ENCODE results near the gene AWAT2. TPM values are rescaled to one million over a fixed set of nuclear protein-coding genes. Genes with fewer than 3 reads are reported as not detected.

The AWAT2 gene
- total and polyA plus RNA-seq, 9 donors = 0.10 TPM; not detected in 8

GRCh38 chrX:70016513-70016912 lies 33.2 kb downstream of the AWAT2 start:
- Histone ChIP-seq H3K4me3 (no peak overlapping the region), H3K4me1 (ENCODE audit: insufficient read depth) (no peaks in the 10 kb centered on the region), H3K27ac (no peak overlapping the region), H3K27me3 (no peaks in the 10 kb centered on the region), H3K9me3 (no peaks in the 10 kb centered on the region), H3K36me3 (no peaks in the 10 kb centered on the region)
- intact Hi-C loops (cut with DNase I) = no loop called here
- DNase-seq = no peak
- no peak for TF ChIP-seq POLR2A (IDR thresholded peaks at IDR 0.05)
- TF ChIP-seq CTCF (IDR thresholded peaks at IDR 0.05) = no peak
- TF ChIP-seq EP300 (IDR thresholded peaks at IDR 0.05) = no peak
- WGBS, 3 donors = 85 to 96% (median 91%) methylated on average over 2 of the region's 2 CpGs

- TF ChIP-seq CTCF (IDR thresholded peaks at IDR 0.05) = no peak
- no peak for TF ChIP-seq EP300 (IDR thresholded peaks at IDR 0.05)
- TF ChIP-seq POLR2A (IDR thresholded peaks at IDR 0.05) = no peak
- 32 to 45% (median 38%) methylated on average over 5 of the region's 5 CpGs for WGBS, 3 donors
- Histone ChIP-seq H3K27ac (no peak overlapping the region), H3K27me3 (no peaks in the 10 kb centered on the region), H3K4me3 (no peak overlapping the region), H3K9me3 (no peaks in the 10 kb centered on the region), H3K36me3 (no peaks in the 10 kb centered on the region), H3K4me1 (ENCODE audit: insufficient read depth) (no peaks in the 10 kb centered on the region)
- intact Hi-C loops (cut with DNase I) = no loop called here
- DNase-seq = no peak
Measured at GRCh38 chrX:70013466-70014381, 36.0 kb downstream of the AWAT2 start.

- WGBS, 3 donors = 44 to 55% (median 52%) methylated on average over 2 to 4 of the region's 4 CpGs
- H3K9me3 ChIP-seq = no peaks in the 10 kb centered on the region
- intact Hi-C loops (cut with DNase I) = no loop called here
- TF ChIP-seq EP300 (IDR thresholded peaks at IDR 0.05) = no peak
- no peak for TF ChIP-seq CTCF (IDR thresholded peaks at IDR 0.05)
- no peak for TF ChIP-seq POLR2A (IDR thresholded peaks at IDR 0.05)
- no peaks in the 10 kb centered on the region for H3K27me3 ChIP-seq
- no peak overlapping the region for H3K27ac ChIP-seq
- no peaks in the 10 kb centered on the region for H3K36me3 ChIP-seq
- no peak overlapping the region for H3K4me3 ChIP-seq
- no peaks in the 10 kb centered on the region for H3K4me1 ChIP-seq (ENCODE audit: insufficient read depth)
- no peak for DNase-seq
Measured at GRCh38 chrX:70012756-70013155, 37.0 kb downstream of the AWAT2 start.

GRCh38 chrX:70009970-70010369 lies 39.8 kb downstream of the AWAT2 start:
- 67 to 71% (median 70%) methylated on average over 2 of the region's 2 CpGs for WGBS, 3 donors
- H3K27me3 ChIP-seq = no peaks in the 10 kb centered on the region
- no peaks in the 10 kb centered on the region for H3K36me3 ChIP-seq
- TF ChIP-seq POLR2A (IDR thresholded peaks at IDR 0.05) (no peak), CTCF (IDR thresholded peaks at IDR 0.05) (no peak), EP300 (IDR thresholded peaks at IDR 0.05) (no peak)
- H3K4me1 ChIP-seq (ENCODE audit: insufficient read depth) = no peaks in the 10 kb centered on the region
- intact Hi-C loops (cut with DNase I) = no loop called here
- no peak overlapping the region for H3K4me3 ChIP-seq
- H3K27ac ChIP-seq = no peak overlapping the region
- no peaks in the 10 kb centered on the region for H3K9me3 ChIP-seq
- DNase-seq = no peak

Measured in ovary (tissue), 9 donors.